ENCODE measurements around the gene ALG9.

Gene ALG9

GRCh38 chr11:111870886-111871692 lies at the start of gene ALG9 (continued):
- TF ChIP-seq ZNF292 (tag by site-specific recombination; IDR thresholded peaks at IDR 0.05; ENCODE audit: borderline replicate concordance, low read depth): no peak
- no peak for TF ChIP-seq KLF7 (tag by site-specific recombination; IDR thresholded peaks at IDR 0.05; ENCODE audit: borderline replicate concordance)
- no peak for TF ChIP-seq ZNF23 (tag by site-specific recombination; IDR thresholded peaks at IDR 0.05; ENCODE audit: borderline replicate concordance)
- TF ChIP-seq PRDM10 (tag by site-specific recombination; IDR thresholded peaks at IDR 0.05): peak; percentile 40
- TF ChIP-seq ZNF558 (tag by site-specific recombination; IDR thresholded peaks at IDR 0.05): no peak
- TF ChIP-seq ZBTB17 (tag by site-specific recombination; IDR thresholded peaks at IDR 0.05): peak; percentile 92
- no peak for TF ChIP-seq KLF16 (tag by site-specific recombination; IDR thresholded peaks at IDR 0.05)
- TF ChIP-seq GLIS1 (tag by site-specific recombination; IDR thresholded peaks at IDR 0.05): peak; percentile 71
- no peak for TF ChIP-seq ZNF140 (tag by site-specific recombination; IDR thresholded peaks at IDR 0.05)
- no peak for TF ChIP-seq ZNF433 (tag by site-specific recombination; IDR thresholded peaks at IDR 0.05; ENCODE audit: low read depth)
- TF ChIP-seq, protein P1, sequence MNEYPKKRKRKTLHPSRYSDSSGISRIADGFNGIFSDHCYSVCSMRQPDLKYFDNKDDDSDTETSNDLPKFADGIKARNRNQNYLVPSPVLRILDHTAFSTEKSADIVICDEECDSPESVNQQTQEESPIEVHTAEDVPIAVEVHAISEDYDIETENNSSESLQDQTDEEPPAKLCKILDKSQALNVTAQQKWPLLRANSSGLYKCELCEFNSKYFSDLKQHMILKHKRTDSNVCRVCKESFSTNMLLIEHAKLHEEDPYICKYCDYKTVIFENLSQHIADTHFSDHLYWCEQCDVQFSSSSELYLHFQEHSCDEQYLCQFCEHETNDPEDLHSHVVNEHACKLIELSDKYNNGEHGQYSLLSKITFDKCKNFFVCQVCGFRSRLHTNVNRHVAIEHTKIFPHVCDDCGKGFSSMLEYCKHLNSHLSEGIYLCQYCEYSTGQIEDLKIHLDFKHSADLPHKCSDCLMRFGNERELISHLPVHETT (tag by site-specific recombination; IDR thresholded peaks at IDR 0.05): no peak
- no peak for TF ChIP-seq SCRT1 (tag by site-specific recombination; IDR thresholded peaks at IDR 0.05; ENCODE audit: borderline replicate concordance)
- no peak for TF ChIP-seq ZNF621 (tag by site-specific recombination; IDR thresholded peaks at IDR 0.05)
- TF ChIP-seq ZNF416 (tag by site-specific recombination; IDR thresholded peaks at IDR 0.05): no peak
- no peak for TF ChIP-seq ZNF48 (tag by site-specific recombination; IDR thresholded peaks at IDR 0.05)
- TF ChIP-seq ZNF112 (tag by site-specific recombination; IDR thresholded peaks at IDR 0.05): no peak
- no peak for TF ChIP-seq ZNF426 (tag by site-specific recombination; IDR thresholded peaks at IDR 0.05)
- TF ChIP-seq ZFP37 (tag by site-specific recombination; IDR thresholded peaks at IDR 0.05): no peak
- no peak for TF ChIP-seq SCRT2 (tag by site-specific recombination; IDR thresholded peaks at IDR 0.05)
- TF ChIP-seq ZNF24 (tag by site-specific recombination; IDR thresholded peaks at IDR 0.05): no peak
- peak; percentile 71 for TF ChIP-seq ZNF335 (tag by site-specific recombination; conservative IDR thresholded peaks at IDR 0.05)
- TF ChIP-seq BCL6B (tag by site-specific recombination; IDR thresholded peaks at IDR 0.05): no peak
- no peak for TF ChIP-seq ZNF398 (tag by site-specific recombination; IDR thresholded peaks at IDR 0.05)
- TF ChIP-seq ZNF221 (tag by site-specific recombination; IDR thresholded peaks at IDR 0.05; ENCODE audit: borderline replicate concordance): no peak
- TF ChIP-seq ZFP3 (tag by site-specific recombination; IDR thresholded peaks at IDR 0.05; ENCODE audit: low read depth): no peak
- TF ChIP-seq ZNF223 (tag by site-specific recombination; IDR thresholded peaks at IDR 0.05): no peak
- no peak for TF ChIP-seq ZNF658 (tag by site-specific recombination; IDR thresholded peaks at IDR 0.05)
- TF ChIP-seq ZFP41 (tag by site-specific recombination; IDR thresholded peaks at IDR 0.05; ENCODE audit: borderline replicate concordance): no peak
- TF ChIP-seq, protein P2, sequence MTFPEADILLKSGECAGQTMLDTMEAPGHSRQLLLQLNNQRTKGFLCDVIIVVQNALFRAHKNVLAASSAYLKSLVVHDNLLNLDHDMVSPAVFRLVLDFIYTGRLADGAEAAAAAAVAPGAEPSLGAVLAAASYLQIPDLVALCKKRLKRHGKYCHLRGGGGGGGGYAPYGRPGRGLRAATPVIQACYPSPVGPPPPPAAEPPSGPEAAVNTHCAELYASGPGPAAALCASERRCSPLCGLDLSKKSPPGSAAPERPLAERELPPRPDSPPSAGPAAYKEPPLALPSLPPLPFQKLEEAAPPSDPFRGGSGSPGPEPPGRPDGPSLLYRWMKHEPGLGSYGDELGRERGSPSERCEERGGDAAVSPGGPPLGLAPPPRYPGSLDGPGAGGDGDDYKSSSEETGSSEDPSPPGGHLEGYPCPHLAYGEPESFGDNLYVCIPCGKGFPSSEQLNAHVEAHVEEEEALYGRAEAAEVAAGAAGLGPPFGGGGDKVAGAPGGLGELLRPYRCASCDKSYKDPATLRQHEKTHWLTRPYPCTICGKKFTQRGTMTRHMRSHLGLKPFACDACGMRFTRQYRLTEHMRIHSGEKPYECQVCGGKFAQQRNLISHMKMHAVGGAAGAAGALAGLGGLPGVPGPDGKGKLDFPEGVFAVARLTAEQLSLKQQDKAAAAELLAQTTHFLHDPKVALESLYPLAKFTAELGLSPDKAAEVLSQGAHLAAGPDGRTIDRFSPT (tag by site-specific recombination; IDR thresholded peaks at IDR 0.05): no peak

Data from HEK293 (cell line).